A673 (cell line): Measurements from ENCODE around the gene BRD7.

ENCODE experiments used
- EZH2 ChIP-seq: fragments of 200-600 bp; sonication (generic); IDR thresholded peaks from 2 replicates; pipeline ENCODE4 v1.6.1; 2017; ENCODE audit warnings: borderline replicate concordance, low read depth, mild to moderate bottlenecking, mixed read lengths, antibody characterized with exemption, low read length; ENCODE audit not compliant: poor library complexity, severe bottlenecking
- TF ChIP-seq, protein P1 (sequence below): fragments of 300-800, 200-600 bp; sonication (generic); conservative IDR thresholded peaks from 2 replicates; pipeline ENCODE4 v1.5.1; 2017; ENCODE audit warnings: low read depth, mild to moderate bottlenecking, antibody characterized with exemption, low read length, moderate library complexity, mixed read lengths

DNA sequence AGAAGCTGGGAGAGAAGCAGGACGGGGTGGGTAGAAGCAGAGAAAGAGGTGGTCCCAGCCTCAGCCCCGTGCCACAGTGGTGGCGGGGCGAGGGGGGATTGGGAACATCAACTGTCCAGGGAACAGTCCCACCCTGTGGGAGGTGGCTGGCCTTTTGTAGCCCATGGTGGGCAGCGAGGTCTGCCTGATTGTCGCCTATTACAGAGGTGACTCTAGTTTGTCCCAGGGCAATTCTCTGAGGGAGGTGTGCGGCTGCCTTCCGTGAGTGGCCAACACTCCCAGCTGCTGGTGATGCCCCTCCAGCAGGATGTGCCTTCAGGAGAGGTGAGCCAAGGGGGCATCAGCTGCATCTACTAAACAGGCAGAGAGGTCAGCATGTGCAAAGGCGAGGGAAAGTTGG lies 5.0 kb upstream of the BRD7 start:
- TF ChIP-seq, protein P1, sequence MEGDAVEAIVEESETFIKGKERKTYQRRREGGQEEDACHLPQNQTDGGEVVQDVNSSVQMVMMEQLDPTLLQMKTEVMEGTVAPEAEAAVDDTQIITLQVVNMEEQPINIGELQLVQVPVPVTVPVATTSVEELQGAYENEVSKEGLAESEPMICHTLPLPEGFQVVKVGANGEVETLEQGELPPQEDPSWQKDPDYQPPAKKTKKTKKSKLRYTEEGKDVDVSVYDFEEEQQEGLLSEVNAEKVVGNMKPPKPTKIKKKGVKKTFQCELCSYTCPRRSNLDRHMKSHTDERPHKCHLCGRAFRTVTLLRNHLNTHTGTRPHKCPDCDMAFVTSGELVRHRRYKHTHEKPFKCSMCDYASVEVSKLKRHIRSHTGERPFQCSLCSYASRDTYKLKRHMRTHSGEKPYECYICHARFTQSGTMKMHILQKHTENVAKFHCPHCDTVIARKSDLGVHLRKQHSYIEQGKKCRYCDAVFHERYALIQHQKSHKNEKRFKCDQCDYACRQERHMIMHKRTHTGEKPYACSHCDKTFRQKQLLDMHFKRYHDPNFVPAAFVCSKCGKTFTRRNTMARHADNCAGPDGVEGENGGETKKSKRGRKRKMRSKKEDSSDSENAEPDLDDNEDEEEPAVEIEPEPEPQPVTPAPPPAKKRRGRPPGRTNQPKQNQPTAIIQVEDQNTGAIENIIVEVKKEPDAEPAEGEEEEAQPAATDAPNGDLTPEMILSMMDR = no peak
- no peak for TF ChIP-seq EZH2
